Measurements from ENCODE around the gene FGF14. TPM values are rescaled to one million over a fixed set of nuclear protein-coding genes. Genes with fewer than 3 reads are reported as not detected.

Gene FGF14
- polyA plus RNA-seq, 1 donor (not counting 4 experiments of a cell fraction or from before 2014, with no cell fraction given), result 0.09 TPM

- Histone ChIP-seq H3K4me3 (ENCODE audit: control insufficient read depth in 2 of 3, extremely low read depth in 1 of 3, insufficient read depth in 2 of 3, low read depth in 1 of 3, low read length in 3 of 3) (no peak overlapping the region), H3K9me3 (ENCODE audit: control insufficient read depth, low read depth, low read length) (no peaks in the 10 kb centered on the region), H3K9me1 (ENCODE audit: control insufficient read depth, extremely low read depth, insufficient read depth, low read length) (no peaks in the 10 kb centered on the region), H3K4me2 (ENCODE audit: control insufficient read depth, extremely low read depth, insufficient read depth, low read depth, low read length) (no peak overlapping the region), H3K36me3 (ENCODE audit: control insufficient read depth in 2 of 2, extremely low read depth in 1 of 2, insufficient read depth in 2 of 2, low read length in 2 of 2) (no peaks in the 10 kb centered on the region), H4K20me1 (ENCODE audit: control insufficient read depth, extremely low read depth, insufficient read depth, low read length) (no peaks in the 10 kb centered on the region), H3K4me1 (ENCODE audit: control insufficient read depth, extremely low read depth, insufficient read depth, low read length) (no peaks in the 10 kb centered on the region), H2AFZ (ENCODE audit: control insufficient read depth, low read length) (no peak overlapping the region), H3K27me3 (ENCODE audit: control insufficient read depth, extremely low read depth, insufficient read depth, low read length) (no peaks in the 10 kb centered on the region), H3K9ac (ENCODE audit: control insufficient read depth, extremely low read depth, insufficient read depth, low read length) (no peak overlapping the region), H3K27ac (ENCODE audit: control insufficient read depth, insufficient read depth, low read length) (no peak overlapping the region), H3K79me2 (ENCODE audit: control insufficient read depth, insufficient read depth, low read length) (no peaks in the 10 kb centered on the region)
- DNase-seq (ENCODE audit: low read depth, low spot score) (no peak), FAIRE-seq (no peak)
- dilution Hi-C loops (cut with MboI; ENCODE audit: extremely low pct_ligation_motif_present, low sequenced_read_pairs), result no loop called here
- TF ChIP-seq CTCF (optimal IDR thresholded peaks at IDR 0.05 in 1 of 3, IDR thresholded peaks at IDR 0.05 in 1 of 3, conservative IDR thresholded peaks at IDR 0.05 in 1 of 3; ENCODE audit: extremely low read depth in 1 of 3, insufficient read depth in 2 of 3, low read length in 3 of 3), result no peak
- TF ChIP-seq EZH2 (IDR thresholded peaks at IDR 0.05; ENCODE audit: low read length), result no peak
These were observed 85.1 kb downstream of the FGF14 start for GRCh38 chr13:102316732-102317131.

- no peak for DNase-seq (ENCODE audit: low read depth, low spot score)
These were observed 89.0 kb downstream of the FGF14 start for GRCh38 chr13:102312841-102313240.

GRCh38 chr13:102311901-102312300, 89.9 kb downstream of the FGF14 start:
- TF ChIP-seq CTCF (optimal IDR thresholded peaks at IDR 0.05 in 1 of 3, IDR thresholded peaks at IDR 0.05 in 1 of 3, conservative IDR thresholded peaks at IDR 0.05 in 1 of 3; ENCODE audit: extremely low read depth in 1 of 3, insufficient read depth in 2 of 3, low read length in 3 of 3), result no peak
- no peak for TF ChIP-seq EZH2 (IDR thresholded peaks at IDR 0.05; ENCODE audit: low read length)
- dilution Hi-C loops (cut with MboI; ENCODE audit: extremely low pct_ligation_motif_present, low sequenced_read_pairs), result no loop called here
- H3K4me2 ChIP-seq (ENCODE audit: control insufficient read depth, extremely low read depth, insufficient read depth, low read depth, low read length), result no peak overlapping the region
- no peak overlapping the region for H3K27ac ChIP-seq (ENCODE audit: control insufficient read depth, insufficient read depth, low read length)
- no peaks in the 10 kb centered on the region for H3K36me3 ChIP-seq (ENCODE audit: control insufficient read depth in 2 of 2, extremely low read depth in 1 of 2, insufficient read depth in 2 of 2, low read length in 2 of 2)
- no peaks in the 10 kb centered on the region for H3K27me3 ChIP-seq (ENCODE audit: control insufficient read depth, extremely low read depth, insufficient read depth, low read length)
- H4K20me1 ChIP-seq (ENCODE audit: control insufficient read depth, extremely low read depth, insufficient read depth, low read length), result no peaks in the 10 kb centered on the region
- no peak overlapping the region for H3K4me3 ChIP-seq (ENCODE audit: control insufficient read depth in 2 of 3, extremely low read depth in 1 of 3, insufficient read depth in 2 of 3, low read depth in 1 of 3, low read length in 3 of 3)
- H3K4me1 ChIP-seq (ENCODE audit: control insufficient read depth, extremely low read depth, insufficient read depth, low read length), result no peaks in the 10 kb centered on the region
- H3K9ac ChIP-seq (ENCODE audit: control insufficient read depth, extremely low read depth, insufficient read depth, low read length), result no peak overlapping the region
- H3K9me1 ChIP-seq (ENCODE audit: control insufficient read depth, extremely low read depth, insufficient read depth, low read length), result no peaks in the 10 kb centered on the region
- H3K79me2 ChIP-seq (ENCODE audit: control insufficient read depth, insufficient read depth, low read length), result no peaks in the 10 kb centered on the region
- no peaks in the 10 kb centered on the region for H3K9me3 ChIP-seq (ENCODE audit: control insufficient read depth, low read depth, low read length)
- DNase-seq (ENCODE audit: low read depth, low spot score), result no peak
- no peak overlapping the region for H2AFZ ChIP-seq (ENCODE audit: control insufficient read depth, low read length)
- FAIRE-seq, result no peak

More at GRCh38 chr13:102312841-102313240, 89.0 kb downstream of the FGF14 start:
- no peak for FAIRE-seq
- dilution Hi-C loops (cut with MboI; ENCODE audit: extremely low pct_ligation_motif_present, low sequenced_read_pairs), result no loop called here
- Histone ChIP-seq H3K36me3 (ENCODE audit: control insufficient read depth in 2 of 2, extremely low read depth in 1 of 2, insufficient read depth in 2 of 2, low read length in 2 of 2) (no peaks in the 10 kb centered on the region), H4K20me1 (ENCODE audit: control insufficient read depth, extremely low read depth, insufficient read depth, low read length) (no peaks in the 10 kb centered on the region), H3K79me2 (ENCODE audit: control insufficient read depth, insufficient read depth, low read length) (no peaks in the 10 kb centered on the region), H3K4me3 (ENCODE audit: control insufficient read depth in 2 of 3, extremely low read depth in 1 of 3, insufficient read depth in 2 of 3, low read depth in 1 of 3, low read length in 3 of 3) (no peak overlapping the region), H3K9me1 (ENCODE audit: control insufficient read depth, extremely low read depth, insufficient read depth, low read length) (no peaks in the 10 kb centered on the region), H3K4me1 (ENCODE audit: control insufficient read depth, extremely low read depth, insufficient read depth, low read length) (no peaks in the 10 kb centered on the region), H3K4me2 (ENCODE audit: control insufficient read depth, extremely low read depth, insufficient read depth, low read depth, low read length) (no peak overlapping the region), H3K9ac (ENCODE audit: control insufficient read depth, extremely low read depth, insufficient read depth, low read length) (no peak overlapping the region), H3K9me3 (ENCODE audit: control insufficient read depth, low read depth, low read length) (no peaks in the 10 kb centered on the region), H2AFZ (ENCODE audit: control insufficient read depth, low read length) (no peak overlapping the region), H3K27me3 (ENCODE audit: control insufficient read depth, extremely low read depth, insufficient read depth, low read length) (no peaks in the 10 kb centered on the region), H3K27ac (ENCODE audit: control insufficient read depth, insufficient read depth, low read length) (no peak overlapping the region)
- no peak for TF ChIP-seq EZH2 (IDR thresholded peaks at IDR 0.05; ENCODE audit: low read length)

Measured in keratinocyte (primary cell).